Right lobe of liver (tissue), 4 donors: ENCODE results near the gene GAST.

Source experiments
- POLR2A ChIP-seq: fragments of 450-650 bp; IDR thresholded peaks from one replicate; pipeline ENCODE4 v1.6.1; 2017; ENCODE audit warnings: antibody characterized with exemption, mild to moderate bottlenecking
- TF ChIP-seq, protein P1 (sequence below), 4 donors: fragments of 200-600 bp in 3 of 4; fragments of 450-650 bp in 1 of 4; IDR thresholded peaks; one replicate each; pipeline versions ENCODE4 v1.5.1 to v1.8.0; 2016 to 2022; ENCODE audit warnings: antibody characterized with exemption in 4 of 4, mild to moderate bottlenecking in 2 of 4
- donor health status: DM: no; HTN: no; CAD: no.
- donor health status: DM: no; HTN: no; CAD: no.
- donor health status: DM: no; HTN: yes; CAD: no.

DNA sequence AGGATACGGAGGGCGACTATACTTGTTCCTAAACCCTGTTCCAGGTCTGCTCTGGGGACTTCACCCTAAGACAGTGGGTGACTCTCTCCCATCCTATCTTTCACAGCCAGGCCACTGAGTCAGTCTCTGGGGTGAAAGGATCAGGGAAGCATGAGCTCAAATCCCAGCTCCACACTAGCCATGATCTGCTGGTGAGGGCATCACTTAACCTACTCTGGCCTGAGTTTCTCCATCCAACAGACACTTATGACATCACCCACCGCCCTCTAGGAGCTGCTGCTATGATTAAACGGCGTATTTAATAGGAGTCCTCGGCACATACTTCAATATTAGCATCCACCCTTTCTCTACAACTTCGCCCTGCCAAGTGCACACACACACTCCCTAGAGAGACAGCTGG is 10.1 kb downstream of the GAST start:
- TF ChIP-seq, protein P1, sequence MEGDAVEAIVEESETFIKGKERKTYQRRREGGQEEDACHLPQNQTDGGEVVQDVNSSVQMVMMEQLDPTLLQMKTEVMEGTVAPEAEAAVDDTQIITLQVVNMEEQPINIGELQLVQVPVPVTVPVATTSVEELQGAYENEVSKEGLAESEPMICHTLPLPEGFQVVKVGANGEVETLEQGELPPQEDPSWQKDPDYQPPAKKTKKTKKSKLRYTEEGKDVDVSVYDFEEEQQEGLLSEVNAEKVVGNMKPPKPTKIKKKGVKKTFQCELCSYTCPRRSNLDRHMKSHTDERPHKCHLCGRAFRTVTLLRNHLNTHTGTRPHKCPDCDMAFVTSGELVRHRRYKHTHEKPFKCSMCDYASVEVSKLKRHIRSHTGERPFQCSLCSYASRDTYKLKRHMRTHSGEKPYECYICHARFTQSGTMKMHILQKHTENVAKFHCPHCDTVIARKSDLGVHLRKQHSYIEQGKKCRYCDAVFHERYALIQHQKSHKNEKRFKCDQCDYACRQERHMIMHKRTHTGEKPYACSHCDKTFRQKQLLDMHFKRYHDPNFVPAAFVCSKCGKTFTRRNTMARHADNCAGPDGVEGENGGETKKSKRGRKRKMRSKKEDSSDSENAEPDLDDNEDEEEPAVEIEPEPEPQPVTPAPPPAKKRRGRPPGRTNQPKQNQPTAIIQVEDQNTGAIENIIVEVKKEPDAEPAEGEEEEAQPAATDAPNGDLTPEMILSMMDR (IDR thresholded peaks at IDR 0.05): no peak
- no peak for TF ChIP-seq POLR2A
